HG02943 (cell line): ENCODE results near the gene CAMKK2.
A peak's percentile ranks its signal among the peaks of the same experiment; 100 is the strongest.
"Not testable (repeated sequence)": the region's sequence is repeated elsewhere in the genome, so short reads cannot be mapped to it uniquely, and the experiment has no call there.

Experiments used
- ATAC-seq: cut with Tn5 transposase; IDR thresholded peaks from one replicate; pipeline ENCODE4 v1.9.1; 2021; ENCODE audit warnings: mild to moderate bottlenecking, low read depth, moderate library complexity; ENCODE audit not compliant: unreplicated experiment

Gene CAMKK2

DNA sequence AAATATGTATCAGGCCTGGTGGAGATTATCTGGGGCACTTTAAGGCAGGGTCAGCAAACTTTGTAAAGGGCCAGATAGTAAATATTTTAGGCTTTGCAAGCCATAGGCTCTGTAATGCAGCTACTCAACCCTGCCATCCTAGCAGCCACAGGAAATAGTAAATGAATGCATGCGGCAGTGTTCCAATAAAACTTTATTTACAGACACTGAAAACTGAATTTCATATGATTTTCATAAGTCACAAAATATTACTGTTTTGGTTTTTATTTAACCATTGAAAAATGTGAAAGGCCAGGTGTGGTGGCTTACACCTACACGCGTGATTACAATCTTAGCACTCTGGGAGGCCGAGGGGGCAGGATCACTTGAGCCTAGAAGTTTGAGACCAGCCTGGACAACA is 3.2 kb upstream of the CAMKK2 start:
- ATAC-seq, result no peak

DNA sequence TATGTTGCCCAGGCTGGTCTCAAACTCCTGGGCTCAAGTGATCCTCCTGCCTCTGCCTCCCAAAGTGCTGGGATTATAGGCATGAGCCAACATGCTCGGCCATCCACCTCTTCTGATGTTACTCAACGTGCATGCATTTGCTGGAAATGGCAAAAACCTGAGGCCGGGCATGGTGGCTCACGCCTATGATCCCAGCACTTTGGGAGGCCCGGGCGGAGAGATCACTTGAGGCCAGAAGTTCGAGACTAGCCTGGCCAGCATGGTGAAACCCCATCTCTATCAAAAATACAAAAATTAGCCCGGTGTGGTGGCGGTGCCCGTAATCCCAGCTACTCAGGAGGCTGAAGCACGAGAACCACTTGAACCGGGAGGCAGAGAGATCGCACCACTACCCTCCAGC is 1.9 kb upstream of the CAMKK2 start:
- not testable (repeated sequence) for ATAC-seq

DNA sequence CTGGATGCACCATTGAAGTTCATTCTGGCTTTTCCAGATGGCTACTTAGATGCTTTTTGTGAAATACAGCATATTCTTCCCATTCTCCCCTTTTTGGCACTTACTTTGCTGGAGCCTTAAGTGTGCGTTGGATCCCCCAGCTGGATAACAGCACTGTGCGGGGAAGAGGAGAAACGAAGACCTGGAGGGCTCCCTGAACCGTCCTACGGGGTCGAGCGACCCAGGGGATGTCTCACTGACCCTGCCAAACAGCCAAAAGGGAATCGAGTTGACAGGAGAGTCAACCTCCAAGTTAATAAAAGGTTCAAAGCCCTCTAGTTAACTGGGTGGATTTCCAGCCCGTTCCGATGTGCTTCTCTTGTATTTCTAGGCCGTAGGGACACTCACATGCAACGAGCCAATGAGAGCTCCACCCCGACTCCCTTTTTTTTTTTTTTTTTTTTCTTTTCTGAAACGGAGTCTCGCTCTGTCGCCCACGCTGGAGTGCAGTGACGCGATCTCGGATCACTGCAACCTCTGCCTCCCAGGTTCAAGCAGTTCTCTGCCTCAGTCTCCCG is 1.0 kb upstream of the CAMKK2 start:
- no peak for ATAC-seq

DNA sequence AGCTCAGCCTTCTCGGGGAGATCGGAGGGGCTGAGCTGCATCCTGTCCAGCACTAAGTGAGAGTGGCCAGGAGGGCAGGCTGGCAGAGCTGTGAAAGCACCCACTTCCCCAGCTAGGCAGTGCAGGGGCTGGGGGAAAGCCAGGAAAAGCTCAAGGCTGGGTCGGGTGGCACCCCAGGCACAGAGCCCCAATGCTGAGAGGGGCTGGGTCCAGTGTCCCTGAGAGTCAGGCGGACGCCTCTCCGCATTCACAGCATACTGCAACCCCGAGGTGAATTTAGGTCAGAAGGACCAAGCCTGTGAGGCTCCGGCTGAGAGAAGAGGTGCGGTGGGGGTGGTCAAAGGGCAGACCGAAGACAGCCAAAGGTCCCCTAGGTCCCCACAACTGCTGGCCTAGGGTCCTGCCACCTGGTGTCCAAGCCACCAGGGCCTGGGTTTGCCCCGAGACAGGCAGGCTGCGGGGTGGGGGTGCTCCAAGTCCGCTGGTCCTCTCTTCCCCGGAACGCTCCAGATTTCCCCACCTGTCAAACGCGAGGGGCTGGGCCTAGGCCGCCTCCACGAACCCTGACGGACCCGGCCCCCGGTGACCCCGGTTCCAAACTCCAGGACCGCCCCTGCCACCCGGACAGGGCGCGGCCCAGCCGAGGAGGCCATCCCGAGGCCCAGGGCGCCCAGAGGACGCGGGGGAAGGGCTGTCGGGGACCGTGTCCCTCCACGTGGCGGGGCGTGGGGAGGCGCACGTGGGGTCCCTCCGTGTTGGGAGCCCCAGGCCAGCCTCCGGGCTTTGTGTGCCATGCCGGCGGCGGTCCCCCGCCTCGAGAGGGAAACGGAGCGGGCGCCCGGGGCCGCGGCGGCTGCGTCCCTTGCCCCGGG is 527 bp downstream of the CAMKK2 start:
- peak; percentile 26 for ATAC-seq

DNA sequence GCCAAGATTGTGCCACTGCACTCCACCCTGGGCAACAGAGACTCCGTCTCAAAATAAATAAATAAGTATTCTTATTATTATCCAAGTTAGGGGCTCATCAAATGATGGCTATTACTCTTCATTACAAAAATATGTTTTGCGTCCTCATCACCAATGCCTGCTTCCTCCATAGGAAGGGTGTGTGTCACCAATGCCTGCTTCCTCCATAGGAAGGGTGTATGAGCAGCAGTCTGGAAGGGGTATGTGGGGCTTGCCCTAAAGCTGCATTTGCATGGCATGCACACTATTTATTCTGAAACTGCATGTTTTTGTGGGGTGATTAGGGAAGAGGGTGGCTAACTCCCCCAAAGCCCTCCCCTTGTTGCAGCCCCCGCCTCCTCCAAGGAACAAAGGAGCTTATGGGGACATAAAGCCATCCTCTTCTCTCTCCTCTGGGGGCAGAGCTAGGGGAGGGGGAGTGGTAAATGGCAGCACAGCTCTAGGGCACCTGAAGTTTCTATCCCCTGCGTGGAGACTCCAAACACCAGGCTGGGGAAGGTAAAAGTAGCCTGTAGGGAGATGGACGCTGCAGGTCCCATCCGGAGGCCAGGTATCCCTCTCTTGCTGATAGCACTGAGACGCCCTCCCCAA is 1.3 kb downstream of the CAMKK2 start:
- no peak for ATAC-seq

DNA sequence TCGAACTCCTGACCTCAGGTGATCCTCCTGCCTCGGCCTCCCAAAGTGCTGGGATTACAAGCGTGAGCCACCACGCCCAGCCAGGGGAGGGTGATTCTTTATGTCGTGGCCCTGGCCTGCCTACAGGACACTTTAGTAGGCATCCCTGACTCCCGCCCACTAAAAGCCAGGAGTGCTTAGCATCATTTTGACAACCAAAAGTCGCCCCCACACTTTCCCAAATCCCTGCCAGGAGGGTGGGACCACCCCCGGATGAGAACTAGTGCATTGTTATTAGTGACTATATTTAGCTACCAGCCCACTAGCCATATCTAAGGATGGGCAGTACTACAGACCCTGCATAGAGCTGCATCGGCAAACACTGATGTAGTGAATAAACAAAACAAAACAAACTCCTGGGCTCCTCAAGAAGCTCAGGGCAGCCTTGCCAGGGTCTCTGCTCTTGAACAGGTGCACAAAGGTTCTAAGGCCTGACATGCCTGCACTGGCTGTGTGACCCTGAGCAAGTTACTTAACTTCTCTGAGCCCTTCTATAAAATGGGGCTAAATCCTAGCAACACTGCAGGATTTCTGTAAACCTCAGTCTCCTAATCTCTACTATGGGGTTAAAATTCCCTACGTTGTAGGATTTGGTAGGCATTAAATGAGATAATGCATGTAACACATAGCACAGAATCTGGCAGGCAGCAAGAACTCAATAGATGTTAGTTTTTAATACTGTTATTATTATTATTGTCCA is 2.2 kb downstream of the CAMKK2 start:
- ATAC-seq, result no peak

DNA sequence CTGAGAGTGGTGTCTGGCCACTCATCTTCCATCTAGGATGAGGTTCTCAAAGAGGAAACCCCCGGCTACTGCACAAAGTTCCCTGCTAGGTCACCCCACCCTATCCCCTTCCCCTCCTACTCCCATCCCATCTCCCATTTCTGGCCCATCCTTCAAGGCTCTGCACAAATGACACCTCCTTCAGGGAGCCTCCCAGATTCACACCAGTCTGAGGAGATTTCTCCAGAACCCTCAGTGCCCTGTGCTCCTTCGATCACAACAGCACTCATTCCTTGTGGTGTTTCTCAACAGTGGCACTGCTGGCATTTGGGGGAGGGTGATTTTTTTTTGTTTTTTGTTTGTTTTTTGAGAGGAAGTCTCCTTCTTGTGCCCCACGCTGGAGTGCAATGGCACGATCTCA is 2.9 kb downstream of the CAMKK2 start:
- ATAC-seq, result no peak

DNA sequence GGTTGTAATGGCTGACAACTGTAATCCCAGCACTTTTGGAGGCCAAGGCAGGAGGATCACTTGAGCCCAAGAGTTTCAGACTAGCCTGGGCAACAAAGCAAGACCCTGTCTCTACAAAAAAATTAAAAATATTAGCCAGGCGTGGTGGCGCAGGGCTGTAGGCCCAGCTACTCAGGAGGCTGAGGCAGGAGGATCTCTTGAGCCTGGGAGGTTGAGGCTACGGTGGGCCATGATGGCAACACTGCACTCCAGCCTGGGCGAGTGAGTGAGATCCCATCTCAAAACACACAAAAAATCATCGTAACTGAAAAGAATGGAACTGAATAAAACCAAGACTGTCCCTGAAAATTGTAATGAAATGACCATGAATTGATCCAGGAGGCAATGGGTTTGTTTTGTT is 6.1 kb downstream of the CAMKK2 start:
- no peak for ATAC-seq

DNA sequence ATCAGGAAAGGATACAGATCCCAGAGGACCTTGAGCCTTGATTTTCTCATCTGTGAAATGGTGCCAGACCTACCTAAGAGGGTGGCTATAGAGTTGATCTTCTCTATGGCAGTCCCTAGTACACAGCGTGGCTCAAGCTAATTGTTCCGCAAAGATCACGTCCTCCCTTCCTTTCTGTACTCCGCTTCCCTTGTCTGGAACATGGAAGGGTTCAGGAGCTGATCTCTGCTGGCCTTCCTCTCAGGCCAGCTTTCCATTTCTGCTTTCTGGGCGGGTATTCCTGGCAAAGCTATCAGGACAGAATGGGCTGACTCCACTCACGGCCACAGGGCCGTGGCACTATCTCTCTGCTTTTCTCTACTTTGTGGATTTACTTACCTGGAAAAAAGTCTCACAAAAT is 6.5 kb downstream of the CAMKK2 start:
- no peak for ATAC-seq

DNA sequence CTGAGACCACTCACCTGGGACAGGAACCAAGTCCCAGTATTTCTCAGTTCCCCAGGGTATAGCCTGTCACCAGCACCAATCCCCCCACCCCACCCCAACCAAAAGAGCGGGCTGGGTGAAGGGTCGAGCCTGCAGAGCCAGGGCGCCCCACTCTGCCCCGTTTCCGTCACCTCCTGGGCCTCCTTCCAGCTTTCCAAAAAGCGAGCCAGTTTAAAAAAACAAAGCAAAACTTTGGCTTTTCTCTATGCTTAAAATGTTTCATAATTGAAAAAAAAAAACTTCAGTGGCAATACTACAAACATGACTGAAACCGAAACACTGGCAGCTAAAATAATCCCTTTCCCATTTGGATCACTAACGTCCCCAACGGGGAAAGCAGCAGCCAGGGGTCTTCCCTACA is 7.5 kb downstream of the CAMKK2 start:
- no peak for ATAC-seq

DNA sequence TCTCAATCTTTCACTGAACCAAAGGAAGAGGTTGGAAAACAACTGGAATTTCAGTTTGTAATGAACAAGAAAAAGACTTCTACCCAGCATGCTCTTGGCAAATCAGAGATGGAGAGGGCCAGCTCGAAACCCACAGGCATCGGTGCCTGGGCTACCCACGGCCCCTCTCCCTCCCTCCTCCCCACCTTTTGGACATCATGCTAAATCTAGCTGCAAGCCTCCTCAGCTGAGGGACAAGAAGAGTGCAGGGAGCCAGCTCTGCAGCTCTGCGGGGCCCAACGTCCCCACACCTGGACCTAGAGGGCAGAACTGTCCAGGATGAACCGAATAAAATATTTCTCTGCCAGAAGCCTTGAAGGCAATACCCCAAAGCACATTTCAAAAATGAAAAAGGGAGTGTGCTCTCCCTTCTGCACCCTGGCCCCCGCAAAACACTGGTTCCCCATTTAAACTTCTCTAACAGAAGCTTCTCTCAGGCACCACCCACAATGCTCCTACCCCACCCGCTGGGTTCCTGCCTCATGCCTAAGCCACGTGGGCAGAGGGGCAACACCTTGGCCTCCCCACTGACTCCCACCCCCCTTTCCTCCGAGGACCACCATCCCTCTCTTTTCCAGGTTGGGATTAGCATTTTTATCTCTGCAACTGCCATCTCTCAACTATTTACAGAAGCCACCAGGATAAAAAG is 8.2 kb downstream of the CAMKK2 start:
- no peak for ATAC-seq

DNA sequence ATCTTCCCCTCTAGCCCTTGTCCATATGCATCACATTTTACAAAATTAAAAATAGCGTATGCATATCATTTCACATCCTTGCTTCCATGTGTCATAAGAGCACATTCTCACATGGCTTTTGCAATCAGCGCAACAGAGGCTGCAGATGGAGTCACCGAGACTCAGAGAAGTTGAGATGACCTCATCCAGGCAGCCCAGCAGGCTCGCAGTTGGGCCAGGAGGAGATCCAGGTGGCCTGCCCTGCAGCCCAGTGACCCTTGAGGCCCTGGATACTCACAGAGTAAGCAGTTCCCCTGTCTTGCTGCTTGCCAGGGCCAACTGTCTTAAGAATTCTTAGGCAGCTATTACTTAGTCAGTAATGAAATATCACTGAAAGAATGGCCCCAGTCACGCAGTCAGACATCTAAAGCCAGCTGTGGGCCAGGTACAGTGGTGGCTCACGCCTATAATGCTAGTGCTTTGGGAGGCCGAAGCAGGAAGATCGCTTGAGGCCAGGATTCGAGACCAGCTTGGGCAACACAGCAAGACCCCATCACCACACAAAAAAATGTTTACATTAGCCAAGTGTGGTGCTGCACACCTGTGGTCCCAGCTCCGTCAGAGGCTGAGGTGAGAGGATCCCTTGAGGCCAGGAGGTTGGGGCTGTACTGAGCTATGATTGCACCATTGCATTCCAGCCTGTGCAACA is 9.1 kb downstream of the CAMKK2 start:
- ATAC-seq, result no peak

DNA sequence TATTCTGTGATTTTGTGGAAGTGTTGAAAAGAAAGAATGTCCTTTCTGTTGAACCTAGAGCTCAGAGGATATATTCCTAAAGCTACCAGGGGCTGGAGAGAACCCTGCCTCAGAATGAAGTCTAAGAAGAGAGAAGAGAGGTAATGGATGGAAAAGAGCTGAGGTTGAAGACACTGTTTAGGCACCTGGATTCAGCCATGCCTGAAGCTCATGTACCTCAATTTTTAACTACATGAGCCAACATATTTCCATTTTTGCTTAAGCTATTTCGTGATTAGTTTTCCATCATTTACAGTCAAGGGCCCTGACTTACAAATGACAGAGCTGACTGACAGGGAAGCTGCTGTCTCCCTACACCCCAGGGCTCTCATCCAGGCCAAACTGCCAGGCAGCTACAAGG is 10.7 kb downstream of the CAMKK2 start:
- no peak for ATAC-seq

DNA sequence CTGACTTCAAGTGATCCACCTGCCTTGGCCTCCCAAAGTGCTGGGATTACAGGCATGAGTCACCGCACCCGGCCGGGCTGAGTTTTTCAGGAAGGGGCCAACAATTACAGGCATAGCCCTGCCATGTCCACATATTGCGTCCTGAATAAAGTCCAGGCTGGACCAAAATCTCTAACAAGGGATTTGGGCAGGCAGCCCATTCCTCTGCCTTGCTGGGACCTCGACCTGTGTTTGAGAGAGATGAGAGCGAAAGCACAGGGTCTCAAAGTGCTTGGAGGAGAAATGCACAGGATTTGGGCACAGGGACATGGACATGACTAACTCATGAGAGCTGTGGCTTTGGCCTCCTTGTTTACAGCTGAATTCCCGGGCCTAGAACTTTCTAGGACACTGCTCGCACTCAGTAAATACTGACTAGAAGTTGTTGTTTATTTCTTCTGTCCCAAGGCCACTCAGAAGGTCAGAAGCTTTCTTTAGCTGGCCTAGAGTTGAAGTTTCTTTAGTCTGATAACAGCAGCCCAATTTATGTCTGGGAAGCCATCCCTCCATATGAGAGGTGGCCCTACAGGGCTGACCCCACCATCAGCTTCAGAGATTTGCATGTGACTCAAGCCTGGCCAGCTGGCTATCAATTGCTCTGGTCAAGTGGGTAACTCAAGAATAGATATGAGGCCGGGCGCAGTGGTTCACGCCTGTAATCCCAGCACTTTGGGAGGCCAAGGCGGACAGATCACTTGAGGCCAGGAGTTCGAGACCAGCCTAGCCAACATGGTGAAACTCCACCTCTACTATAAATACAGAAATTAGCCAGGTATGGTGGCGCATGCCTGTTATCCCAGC is 11.7 kb downstream of the CAMKK2 start:
- ATAC-seq, result no peak

DNA sequence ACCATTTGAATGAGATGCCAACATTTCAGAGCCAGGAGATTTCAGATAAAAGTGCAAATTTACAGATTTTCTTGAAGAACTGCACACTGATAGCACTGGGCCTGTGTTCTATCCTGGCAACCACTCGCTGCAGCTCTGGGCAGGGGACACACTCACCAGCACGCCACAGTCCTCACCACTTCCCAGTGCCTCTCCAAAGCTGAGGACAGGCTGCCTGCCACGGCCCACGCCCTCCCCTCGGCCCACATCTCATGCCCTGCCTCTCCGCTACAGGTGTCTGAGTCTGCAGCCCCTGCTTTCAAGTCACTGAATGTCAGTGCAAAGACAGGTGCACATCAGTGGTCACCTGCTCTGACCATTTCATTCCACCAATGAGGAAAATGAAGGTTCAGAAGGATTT is 12.7 kb downstream of the CAMKK2 start:
- no peak for ATAC-seq

DNA sequence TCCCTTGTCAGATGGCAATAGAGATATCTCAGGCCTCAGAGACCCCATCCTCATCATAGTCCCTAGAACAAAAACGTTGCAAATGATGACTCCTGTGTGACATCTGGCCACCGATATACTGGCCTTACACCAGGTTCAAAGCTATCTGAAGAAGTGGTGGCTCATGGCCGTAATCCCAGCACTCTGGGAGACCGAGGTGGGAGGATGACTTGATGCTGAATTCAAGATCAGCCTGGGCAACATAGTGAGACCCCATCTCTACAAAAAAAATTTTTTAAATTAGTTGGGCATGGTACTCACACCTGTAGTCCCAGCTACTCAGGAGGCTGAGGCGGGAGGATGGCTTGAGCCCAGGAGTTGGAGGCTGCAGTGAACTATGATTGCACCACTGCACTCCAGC is 13.1 kb downstream of the CAMKK2 start:
- no peak for ATAC-seq

DNA sequence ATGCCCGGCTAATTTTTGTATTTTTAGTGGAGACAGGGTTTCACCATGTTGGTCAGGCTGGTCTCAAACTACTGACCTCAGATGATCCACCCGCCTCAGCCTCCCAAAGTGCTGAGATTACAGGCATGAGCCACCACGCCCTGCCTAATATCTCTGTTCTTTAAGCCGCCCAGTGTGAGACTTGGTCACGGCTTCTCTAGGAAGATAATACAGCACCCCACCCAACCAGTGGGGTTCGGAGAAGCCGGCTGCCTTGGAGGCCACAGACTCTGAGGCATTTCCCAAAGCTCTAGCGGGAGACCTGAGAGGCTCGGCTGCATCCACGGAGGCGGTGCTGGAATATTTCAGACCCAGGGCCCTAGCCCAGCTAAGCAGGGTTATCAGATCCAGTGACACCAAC is 13.6 kb downstream of the CAMKK2 start:
- not testable (repeated sequence) for ATAC-seq

DNA sequence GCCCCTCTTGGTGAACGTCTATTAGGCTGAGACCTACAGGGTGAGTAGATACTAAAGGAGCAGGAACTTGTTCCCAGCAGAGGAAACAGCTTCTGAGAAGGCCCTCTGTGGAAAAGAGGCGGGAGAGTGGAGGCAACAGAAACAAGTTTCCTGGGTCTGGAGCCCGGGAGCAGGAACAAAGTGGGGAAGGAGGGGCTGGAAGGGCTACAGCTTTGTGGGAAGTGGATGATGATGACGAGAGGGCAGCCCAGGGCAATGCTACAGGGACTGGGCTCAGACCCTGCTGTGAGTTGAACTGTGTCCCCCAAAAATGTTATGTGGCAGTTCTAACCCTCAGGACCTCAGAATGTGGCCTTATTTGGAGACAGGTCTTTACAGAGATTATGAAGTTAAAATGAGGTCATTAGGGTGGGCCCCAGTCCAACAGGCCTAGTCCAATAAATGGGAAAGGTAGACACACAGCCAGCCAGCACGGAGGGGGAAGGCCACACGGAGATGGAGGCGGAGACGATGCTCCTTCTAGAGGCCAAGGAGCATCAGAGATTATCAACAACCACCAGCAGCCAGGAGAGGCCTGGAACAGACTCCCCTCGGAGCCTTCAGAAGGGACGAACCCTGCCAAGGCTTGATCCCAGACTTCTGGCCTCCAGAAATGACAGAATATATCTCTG is 14.3 kb downstream of the CAMKK2 start:
- ATAC-seq, result no peak

DNA sequence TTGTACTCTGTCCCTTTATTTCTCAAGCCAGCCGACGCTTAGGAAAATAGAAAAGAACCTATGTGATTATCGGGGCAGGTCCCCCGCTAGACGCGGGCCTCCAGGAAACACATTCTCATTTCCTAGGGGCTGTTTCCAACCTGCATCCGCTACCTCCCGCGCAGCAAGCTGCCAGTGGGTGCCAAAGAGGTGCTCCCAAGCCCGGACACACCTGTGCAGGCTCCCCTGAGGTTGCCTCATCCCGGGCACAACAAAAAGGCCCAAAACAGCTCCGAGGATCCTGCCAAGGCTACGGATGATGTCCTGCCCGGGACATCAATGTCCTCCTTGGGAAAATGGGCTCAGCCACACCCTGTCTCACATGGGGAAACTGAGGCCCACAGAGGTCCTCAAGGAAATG is 15.4 kb downstream of the CAMKK2 start:
- not testable (repeated sequence) for ATAC-seq
